CD4-positive, alpha-beta T cell (primary cell): ENCODE results near the gene TRMU. TPM values are rescaled to one million over a fixed set of nuclear protein-coding genes. Genes with fewer than 3 reads are reported as not detected.

Source experiments
- ATAC-seq: fragments of 200-7000 bp; cut with Tn5 transposase; one replicate; pipeline ENCODE4 v1.10.0; 2022; ENCODE audit warnings: mild to moderate bottlenecking; ENCODE audit not compliant: poor library complexity
- CTCF ChIA-PET: fragments of 350-600 bp; sonication (Branson Sonifier 250); formaldehyde crosslinking; loops from one replicate; lab custom pipeline; 2021; ENCODE audit warnings: antibody characterized with exemption, inconsistent platforms; lab: Charles Lee
- POLR2A ChIA-PET: fragments of 350-600 bp; sonication (Branson Sonifier 250); formaldehyde crosslinking; loops from one replicate; lab custom pipeline; 2021; ENCODE audit warnings: antibody characterized with exemption, inconsistent platforms; lab: Charles Lee
- DNase-seq, 14 experiments: peaks; one replicate each; pipeline ENCODE4 v3.0.0-alpha.2; 2013 to 2020; ENCODE audit warnings: mixed read lengths in 2 of 14
- H3K27ac ChIP-seq, 2 donors: one replicate each; pipeline versions ENCODE4 v1.5.1 to v1.7.0; 2013; ENCODE audit warnings: low read length in 2 of 2, low read depth in 1 of 2, mild to moderate bottlenecking in 1 of 2
- H3K27me3 ChIP-seq, 2 experiments: 1 replicate in 1 of 2; 2 replicates in 1 of 2; pipeline versions ENCODE4 v1.6.1 to v1.7.0; 2013; ENCODE audit warnings: low read length in 2 of 2, control low read depth in 1 of 2, mild to moderate bottlenecking in 1 of 2, moderate library complexity in 1 of 2; ENCODE audit not compliant: insufficient read depth in 2 of 2, control insufficient read depth in 1 of 2
- H3K36me3 ChIP-seq: one replicate; pipeline ENCODE4 v1.6.1; 2013; ENCODE audit warnings: low read length, control low read depth; ENCODE audit not compliant: insufficient read depth
- H3K4me1 ChIP-seq: one replicate; pipeline ENCODE4 v1.6.1; 2013; ENCODE audit warnings: low read length, control low read depth; ENCODE audit not compliant: insufficient read depth
- H3K4me3 ChIP-seq: one replicate; pipeline ENCODE4 v1.5.1; 2013; ENCODE audit warnings: mild to moderate bottlenecking, low read length, moderate library complexity
- H3K9me3 ChIP-seq, 2 experiments: 1 replicate in 1 of 2; 2 replicates in 1 of 2; pipeline versions ENCODE4 v1.6.1 to v1.7.0; 2013; ENCODE audit warnings: low read length in 2 of 2, mild to moderate bottlenecking in 2 of 2, control low read depth in 1 of 2, moderate library complexity in 1 of 2; ENCODE audit not compliant: control insufficient read depth in 1 of 2, insufficient read depth in 1 of 2
- H3K27ac Mint-ChIP-seq: one replicate; pipeline ENCODE4 v1.8.0; 2020; ENCODE audit warnings: mixed read lengths
- H3K27me3 Mint-ChIP-seq: one replicate; pipeline ENCODE4 v1.8.0; 2021; ENCODE audit warnings: mixed read lengths
- H3K36me3 Mint-ChIP-seq: one replicate; pipeline ENCODE4 v1.8.0; 2021; ENCODE audit warnings: low read depth, mixed read lengths
- H3K4me1 Mint-ChIP-seq: one replicate; pipeline ENCODE4 v1.8.0; 2021; ENCODE audit warnings: low read depth, mixed read lengths
- H3K4me3 Mint-ChIP-seq: one replicate; pipeline ENCODE4 v1.8.0; 2020; ENCODE audit warnings: mild to moderate bottlenecking, mixed read lengths
- H3K9me3 Mint-ChIP-seq: one replicate; pipeline ENCODE4 v1.8.0; 2020; ENCODE audit warnings: mixed read lengths
- CTCF ChIP-seq: fragments of 200-600 bp; IDR thresholded peaks from one replicate; pipeline ENCODE4 v1.8.0; 2022; ENCODE audit warnings: antibody characterized with exemption, mild to moderate bottlenecking
- intact Hi-C, 2 experiments: fragments of 100-400 bp; cut with DNase I in 1 of 2; cut with micrococcal nuclease in 1 of 2; formaldehyde crosslinking; loops; one replicate each; pipeline versions ENCODE4 v1.15.1 to v1.9.0; 2023 to 2025; cut with DNase I, micrococcal nuclease
- total RNA-seq, 174 experiments: library from RNA in 2 of 174; stranded (reverse) in 2 of 174; gene quantifications; one replicate each; pipeline ENCODE4 v1.2.3 and lab custom pipeline; 2021 to 2026

TRMU gene
- total RNA-seq, 2 experiments from 2014 or later, result 65.2 to 65.4 TPM

GRCh38 chr22:46392137-46392844, 56.8 kb downstream of the TRMU start:
- no peaks in the 10 kb centered on the region for H3K27me3 Mint-ChIP-seq
- ChIA-PET CTCF (no interaction called here), POLR2A (no interaction called here)
- ATAC-seq, result no peak
- no peak overlapping the region for H3K27ac ChIP-seq
- no peaks in the 10 kb centered on the region for H3K36me3 Mint-ChIP-seq
- H3K4me1 Mint-ChIP-seq, result peaks cover 5% of the 10 kb centered on the region
- intact Hi-C loops, result loop anchor here in 1 of 2 experiments (10.0 kb wide), 1 partner anchor 113 kb away; no protein-coding TSS in a partner anchor
- peaks cover 7% of the 10 kb centered on the region for H3K4me1 ChIP-seq
- H3K4me3 Mint-ChIP-seq, result no peak overlapping the region
- H3K36me3 ChIP-seq, result no peaks in the 10 kb centered on the region
- no peaks in the 10 kb centered on the region for H3K9me3 Mint-ChIP-seq
- H3K9me3 ChIP-seq, result no peaks in the 10 kb centered on the region
- H3K4me3 ChIP-seq, result no peak overlapping the region
- no peak for DNase-seq
- TF ChIP-seq CTCF, result no peak
- no peaks in the 10 kb centered on the region for H3K27me3 ChIP-seq
- H3K27ac Mint-ChIP-seq, result no peak overlapping the region

- peak in 1 of 14 experiments; percentile 6 for DNase-seq
- no peaks in the 10 kb centered on the region for H3K27me3 Mint-ChIP-seq
- TF ChIP-seq CTCF, result no peak
- peak; percentile 26 for ATAC-seq
- Histone ChIP-seq H3K4me3 (no peak overlapping the region), H3K9me3 (no peaks in the 10 kb centered on the region), H3K27ac (no peak overlapping the region), H3K4me1 (peaks cover 8% of the 10 kb centered on the region), H3K36me3 (no peaks in the 10 kb centered on the region), H3K27me3 (no peaks in the 10 kb centered on the region)
- no peaks in the 10 kb centered on the region for H3K36me3 Mint-ChIP-seq
- CTCF ChIA-PET, result no interaction called here
- no peaks in the 10 kb centered on the region for H3K9me3 Mint-ChIP-seq
- intact Hi-C loops, result loop anchor here in 1 of 2 experiments (10.0 kb wide), 1 partner anchor 111 kb away; no protein-coding TSS in a partner anchor
- H3K4me1 Mint-ChIP-seq, result peaks cover 5% of the 10 kb centered on the region
- POLR2A ChIA-PET, result no interaction called here
- no peak overlapping the region for H3K4me3 Mint-ChIP-seq
- H3K27ac Mint-ChIP-seq, result no peak overlapping the region
Measured at GRCh38 chr22:46393873-46394272, 58.4 kb downstream of the TRMU start.

- no peaks in the 10 kb centered on the region for H3K27me3 ChIP-seq
- peaks cover 16% of the 10 kb centered on the region for H3K4me1 ChIP-seq
- H3K9me3 ChIP-seq, result no peaks in the 10 kb centered on the region
- H3K27ac ChIP-seq, result no peak overlapping the region
- DNase-seq (no peak), ATAC-seq (no peak)
- POLR2A ChIA-PET, result no interaction called here
- no peaks in the 10 kb centered on the region for H3K36me3 ChIP-seq
- no peak overlapping the region for H3K27ac Mint-ChIP-seq
- intact Hi-C loops, result loop anchor here in 1 of 2 experiments (10.0 kb wide), 1 partner anchor 110 kb away; no protein-coding TSS in a partner anchor
- TF ChIP-seq CTCF, result no peak
- CTCF ChIA-PET, result no interaction called here
- no peaks in the 10 kb centered on the region for H3K36me3 Mint-ChIP-seq
- H3K4me1 Mint-ChIP-seq, result peaks cover 5% of the 10 kb centered on the region
- H3K4me3 Mint-ChIP-seq, result no peak overlapping the region
- H3K9me3 Mint-ChIP-seq, result no peaks in the 10 kb centered on the region
- H3K27me3 Mint-ChIP-seq, result no peaks in the 10 kb centered on the region
- no peak overlapping the region for H3K4me3 ChIP-seq
Measured at GRCh38 chr22:46394622-46395021, 59.1 kb downstream of the TRMU start.
